ENCODE results near the gene BBIP1. TPM values are rescaled to one million over a fixed set of nuclear protein-coding genes. Genes with fewer than 3 reads are reported as not detected.

The BBIP1 gene
- total RNA-seq, 2 experiments from 2014 or later: 34.3 to 48.8 TPM

DNA sequence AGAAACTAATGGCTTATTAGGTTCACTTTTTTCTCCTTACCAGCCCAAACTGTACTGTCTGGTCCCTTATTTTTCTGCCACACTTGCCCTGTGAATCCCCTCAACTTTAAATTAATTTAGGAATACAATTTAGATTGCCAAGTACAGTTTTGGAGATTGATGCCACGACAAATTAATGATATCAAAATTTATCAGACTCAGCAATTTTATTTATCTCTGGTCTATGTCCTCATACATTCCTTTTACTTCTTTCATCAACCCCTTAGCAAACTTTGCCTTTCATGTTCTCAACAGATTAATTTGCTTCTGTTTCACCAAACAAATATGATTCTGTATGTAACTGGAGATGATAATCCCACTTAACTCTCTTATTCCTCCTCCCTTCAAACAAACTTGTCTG, 38.6 kb upstream of the BBIP1 start:
- peaks cover 23% of the 10 kb centered on the region for H3K4me1 Mint-ChIP-seq
- H3K4me3 Mint-ChIP-seq: no peak overlapping the region
- ATAC-seq (no peak), DNase-seq (no peak)
- H3K27me3 Mint-ChIP-seq: no peaks in the 10 kb centered on the region
- peaks cover 17% of the 10 kb centered on the region for H3K36me3 Mint-ChIP-seq (ENCODE audit: low read depth)
- intact Hi-C loops (cut with DNase I, micrococcal nuclease): no loop called here
- no peak overlapping the region for H3K27ac Mint-ChIP-seq
- H3K9me3 Mint-ChIP-seq (ENCODE audit: low read depth): peaks cover 1% of the 10 kb centered on the region
- ChIA-PET POLR2A (no interaction called here), CTCF (interaction anchor here (1.1 kb wide), 1 partner anchor 35 kb away, joined by 4 read pairs; no protein-coding TSS in a partner anchor)

GRCh38 chr10:110951381-110951780, 32.4 kb upstream of the BBIP1 start:
- ATAC-seq (no peak), DNase-seq (no peak)
- Mint-ChIP-seq H3K36me3 (ENCODE audit: low read depth) (peaks cover 50% of the 10 kb centered on the region), H3K27me3 (no peaks in the 10 kb centered on the region), H3K4me3 (no peak overlapping the region), H3K9me3 (ENCODE audit: low read depth) (peaks cover 11% of the 10 kb centered on the region), H3K27ac (no peak overlapping the region), H3K4me1 (peaks cover 20% of the 10 kb centered on the region)
- CTCF ChIA-PET: no interaction called here
- POLR2A ChIA-PET: no interaction called here
- intact Hi-C loops (cut with DNase I, micrococcal nuclease): no loop called here

DNA sequence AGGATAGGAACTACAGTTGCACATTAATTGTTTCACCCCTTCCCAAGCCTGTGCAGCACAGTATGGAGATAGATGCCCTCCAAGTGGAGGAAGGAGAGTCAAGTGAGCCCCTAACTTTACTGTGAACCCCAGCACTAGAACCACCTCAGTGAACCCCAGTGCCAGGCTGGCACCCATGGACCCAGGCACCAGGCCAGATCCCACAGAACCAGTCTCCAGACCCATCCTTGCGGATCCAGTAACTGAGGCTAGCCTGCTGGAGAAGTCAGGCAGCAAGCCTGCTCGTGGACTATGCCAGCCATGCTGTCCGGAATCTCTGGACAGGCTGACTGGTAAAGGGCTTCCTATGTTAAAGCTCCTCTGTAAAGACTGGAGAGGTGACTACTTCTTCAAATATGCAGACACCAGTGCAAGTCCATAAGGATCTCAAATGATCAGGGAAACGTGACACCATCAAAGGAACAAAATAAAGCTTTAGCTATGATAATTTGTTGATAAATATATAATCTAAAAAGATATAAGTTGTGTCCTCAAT, 28.1 kb upstream of the BBIP1 start:
- ChIA-PET CTCF (interaction anchor here (1.7 kb wide), 2 partner anchors 9 to 20 kb away, joined by 3 to 5 read pairs; no protein-coding TSS in a partner anchor), POLR2A (no interaction called here)
- Mint-ChIP-seq H3K27me3 (no peaks in the 10 kb centered on the region), H3K4me3 (no peak overlapping the region), H3K9me3 (ENCODE audit: low read depth) (peaks cover 13% of the 10 kb centered on the region), H3K4me1 (peaks cover 39% of the 10 kb centered on the region), H3K36me3 (ENCODE audit: low read depth) (peaks cover 62% of the 10 kb centered on the region), H3K27ac (no peak overlapping the region)
- intact Hi-C loops (cut with DNase I, micrococcal nuclease): no loop called here
- ATAC-seq: no peak
- DNase-seq: no peak

DNA sequence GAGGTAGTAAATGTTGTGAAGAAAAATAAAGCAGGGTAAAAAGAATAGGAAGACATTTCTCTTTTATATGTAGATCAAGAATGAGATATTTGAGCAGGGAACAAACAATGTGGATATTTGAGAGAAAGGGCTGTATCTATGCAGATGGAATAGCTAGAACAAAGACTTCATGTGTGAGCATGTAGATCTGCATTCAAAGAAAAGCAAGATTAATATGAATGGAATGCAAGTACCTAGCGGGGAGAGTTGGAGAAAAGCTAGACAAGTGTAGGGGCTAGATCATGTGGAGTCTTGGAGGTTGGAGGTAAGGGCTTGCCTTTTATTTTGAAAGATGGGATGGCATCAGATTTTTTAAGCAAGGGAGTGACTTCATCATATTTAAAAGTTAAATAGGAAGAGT, 27.5 kb upstream of the BBIP1 start:
- no peaks in the 10 kb centered on the region for H3K27me3 Mint-ChIP-seq
- no peak overlapping the region for H3K27ac Mint-ChIP-seq
- peaks cover 59% of the 10 kb centered on the region for H3K36me3 Mint-ChIP-seq (ENCODE audit: low read depth)
- H3K9me3 Mint-ChIP-seq (ENCODE audit: low read depth): peaks cover 13% of the 10 kb centered on the region
- peaks cover 39% of the 10 kb centered on the region for H3K4me1 Mint-ChIP-seq
- DNase-seq: no peak
- ChIA-PET POLR2A (no interaction called here), CTCF (interaction anchor here (0.6 to 1.7 kb wide), 3 partner anchors 9 to 266 kb away, joined by 3 to 5 read pairs (median 3); no protein-coding TSS in a partner anchor)
- no peak for ATAC-seq
- no peak overlapping the region for H3K4me3 Mint-ChIP-seq
- intact Hi-C loops (cut with DNase I, micrococcal nuclease): no loop called here

DNA sequence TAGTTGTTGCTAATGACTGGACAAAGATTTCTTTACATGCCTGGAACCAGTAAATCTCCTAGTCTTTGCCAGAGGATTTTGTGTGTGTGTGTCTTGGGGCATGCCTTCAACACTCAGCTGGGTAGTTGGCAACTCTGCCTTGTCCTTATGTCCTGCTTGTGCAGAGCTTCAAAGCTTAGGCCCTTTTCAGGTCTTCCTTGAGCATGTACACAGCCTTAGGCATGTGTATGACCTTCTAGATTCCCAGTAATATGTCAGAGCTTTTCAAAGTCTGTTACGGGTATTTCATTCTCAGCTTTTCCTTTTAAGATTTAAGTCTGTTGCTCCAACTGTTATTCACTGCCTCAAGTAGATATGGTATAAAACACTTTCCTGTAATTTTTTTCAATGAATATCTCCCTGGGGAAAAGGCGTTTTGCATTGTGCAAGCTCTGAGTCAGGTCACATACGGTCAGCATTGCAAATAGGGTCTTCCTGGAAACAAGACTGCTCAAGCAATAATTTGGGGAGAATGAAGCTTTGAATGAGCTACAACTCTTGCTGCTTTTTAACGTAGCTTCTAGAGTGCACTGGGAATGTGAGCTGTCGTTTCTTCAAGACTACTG, 25.9 kb upstream of the BBIP1 start:
- ATAC-seq: no peak
- DNase-seq: no peak
- no peak overlapping the region for H3K27ac Mint-ChIP-seq
- POLR2A ChIA-PET: interaction anchor here (0.7 kb wide), 1 partner anchor 26 kb away, joined by 3 read pairs; the partner anchor contains the start of gene BBIP1
- CTCF ChIA-PET: interaction anchor here (0.5 to 1.5 kb wide), 6 partner anchors 12 to 199 kb away, joined by 3 to 7 read pairs (median 3); no protein-coding TSS in a partner anchor
- H3K27me3 Mint-ChIP-seq: no peaks in the 10 kb centered on the region
- intact Hi-C loops (cut with DNase I, micrococcal nuclease): no loop called here
- H3K4me3 Mint-ChIP-seq: no peak overlapping the region
- H3K4me1 Mint-ChIP-seq: peaks cover 43% of the 10 kb centered on the region
- H3K9me3 Mint-ChIP-seq (ENCODE audit: low read depth): peaks cover 9% of the 10 kb centered on the region
- H3K36me3 Mint-ChIP-seq (ENCODE audit: low read depth): peaks cover 58% of the 10 kb centered on the region

DNA sequence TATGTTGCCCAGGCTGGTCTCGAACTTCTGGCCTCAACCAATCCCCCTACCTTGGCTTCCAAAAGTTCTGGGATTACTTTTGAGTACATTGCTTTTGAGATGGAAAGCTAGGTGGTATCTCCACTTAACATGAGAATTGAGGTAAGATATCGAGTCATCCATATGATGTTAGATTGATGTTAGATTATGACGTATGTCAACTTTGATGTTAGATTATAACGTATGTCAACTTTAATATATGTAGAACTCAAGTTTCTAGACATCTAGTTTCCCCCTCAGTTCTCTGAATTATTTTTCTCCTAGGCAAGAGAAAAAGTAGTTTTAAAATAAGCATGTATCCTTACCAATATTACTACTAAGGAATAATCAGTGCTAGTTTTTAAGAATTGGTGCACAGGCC, 20.4 kb upstream of the BBIP1 start:
- Mint-ChIP-seq H3K4me3 (no peak overlapping the region), H3K27me3 (no peaks in the 10 kb centered on the region), H3K9me3 (ENCODE audit: low read depth) (peaks cover 7% of the 10 kb centered on the region), H3K4me1 (peaks cover 37% of the 10 kb centered on the region), H3K27ac (no peak overlapping the region), H3K36me3 (ENCODE audit: low read depth) (peaks cover 35% of the 10 kb centered on the region)
- no peak for ATAC-seq
- POLR2A ChIA-PET: no interaction called here
- CTCF ChIA-PET: interaction anchor here (1.0 kb wide), 2 partner anchors 12 to 27 kb away, joined by 3 to 4 read pairs; no protein-coding TSS in a partner anchor
- no peak for DNase-seq
- intact Hi-C loops (cut with DNase I, micrococcal nuclease): no loop called here

DNA sequence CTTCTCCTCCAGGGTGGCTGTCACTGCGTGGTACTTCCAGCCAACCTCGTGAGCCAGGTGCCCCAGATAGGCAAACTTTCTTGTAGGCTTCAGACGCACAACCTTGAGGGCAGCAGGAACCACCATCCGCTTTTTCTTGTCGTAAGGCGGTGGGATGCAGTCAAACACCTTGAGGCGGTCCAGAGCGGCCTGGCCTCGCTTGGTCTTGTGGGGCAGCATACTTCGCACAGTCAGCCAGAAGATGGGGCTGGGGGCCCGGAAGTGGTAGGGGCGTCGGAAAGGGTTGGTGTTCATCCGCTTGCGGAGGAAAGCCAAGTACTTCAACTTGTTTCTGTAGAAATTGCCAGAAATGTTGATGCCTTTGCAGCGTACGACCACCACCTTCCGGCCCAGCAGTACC, 17.8 kb upstream of the BBIP1 start:
- CTCF ChIA-PET: interaction anchor here (1.2 to 1.4 kb wide), 2 partner anchors 8 to 27 kb away, joined by 3 to 4 read pairs; no protein-coding TSS in a partner anchor
- intact Hi-C loops (cut with DNase I, micrococcal nuclease): no loop called here
- Mint-ChIP-seq H3K4me3 (no peak overlapping the region), H3K9me3 (ENCODE audit: low read depth) (peaks cover 3% of the 10 kb centered on the region), H3K36me3 (ENCODE audit: low read depth) (peaks cover 15% of the 10 kb centered on the region), H3K27me3 (no peaks in the 10 kb centered on the region), H3K27ac (no peak overlapping the region), H3K4me1 (peaks cover 33% of the 10 kb centered on the region)
- ATAC-seq (no peak), DNase-seq (no peak)
- POLR2A ChIA-PET: no interaction called here

GRCh38 chr10:110932505-110933180, 13.7 kb upstream of the BBIP1 start:
- ATAC-seq (no peak), DNase-seq (no peak)
- H3K27ac Mint-ChIP-seq: no peak overlapping the region
- ChIA-PET CTCF (no interaction called here), POLR2A (no interaction called here)
- peaks cover 33% of the 10 kb centered on the region for H3K4me1 Mint-ChIP-seq
- H3K36me3 Mint-ChIP-seq (ENCODE audit: low read depth): peaks cover 2% of the 10 kb centered on the region
- intact Hi-C loops (cut with DNase I, micrococcal nuclease): no loop called here
- no peaks in the 10 kb centered on the region for H3K27me3 Mint-ChIP-seq
- H3K4me3 Mint-ChIP-seq: no peak overlapping the region
- no peaks in the 10 kb centered on the region for H3K9me3 Mint-ChIP-seq (ENCODE audit: low read depth)

DNA sequence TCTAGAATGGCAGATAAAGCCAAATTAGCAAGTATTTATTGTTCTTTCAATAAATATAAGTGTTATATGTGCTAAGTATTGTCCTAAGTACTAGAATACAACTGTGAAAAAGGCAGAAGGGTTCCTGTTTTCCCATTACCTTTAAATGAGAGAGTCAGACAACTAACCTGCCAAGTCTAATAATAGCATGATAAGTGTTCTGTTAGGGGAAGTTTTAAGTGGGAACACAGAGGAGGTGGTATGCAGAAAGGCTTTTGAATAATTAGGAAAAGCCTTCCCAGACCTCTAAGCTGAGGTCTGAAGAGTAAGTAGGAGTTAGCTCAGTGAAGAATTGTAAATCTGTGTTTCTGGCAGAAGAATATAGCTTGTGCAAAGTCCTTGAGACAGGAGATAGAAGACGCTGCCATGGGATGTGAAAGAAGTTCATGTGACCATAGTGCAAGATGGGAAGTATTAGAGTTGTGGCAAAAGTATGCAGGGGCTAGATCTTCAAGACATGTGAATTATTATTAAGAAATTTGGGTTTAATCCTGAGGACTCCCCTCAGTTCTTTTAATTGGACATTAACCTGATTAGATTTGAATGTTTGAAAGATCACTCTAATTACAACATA, 12.9 kb upstream of the BBIP1 start:
- ChIA-PET CTCF (no interaction called here), POLR2A (no interaction called here)
- H3K4me3 Mint-ChIP-seq: no peak overlapping the region
- H3K9me3 Mint-ChIP-seq (ENCODE audit: low read depth): no peaks in the 10 kb centered on the region
- DNase-seq (no peak), ATAC-seq (no peak)
- peaks cover 34% of the 10 kb centered on the region for H3K4me1 Mint-ChIP-seq
- no peak overlapping the region for H3K27ac Mint-ChIP-seq
- intact Hi-C loops (cut with DNase I, micrococcal nuclease): no loop called here
- no peaks in the 10 kb centered on the region for H3K27me3 Mint-ChIP-seq
- H3K36me3 Mint-ChIP-seq (ENCODE audit: low read depth): peaks cover 2% of the 10 kb centered on the region

GRCh38 chr10:110927461-110927860, 8.5 kb upstream of the BBIP1 start:
- Mint-ChIP-seq H3K4me1 (peaks cover 50% of the 10 kb centered on the region), H3K27ac (no peak overlapping the region), H3K4me3 (no peak overlapping the region), H3K36me3 (ENCODE audit: low read depth) (peaks cover 3% of the 10 kb centered on the region), H3K27me3 (no peaks in the 10 kb centered on the region), H3K9me3 (ENCODE audit: low read depth) (no peaks in the 10 kb centered on the region)
- intact Hi-C loops (cut with DNase I, micrococcal nuclease): no loop called here
- CTCF ChIA-PET: interaction anchor here (0.8 to 1.4 kb wide), 4 partner anchors 10 to 317 kb away, joined by 3 to 4 read pairs (median 4); no protein-coding TSS in a partner anchor
- POLR2A ChIA-PET: interaction anchor here (1.4 kb wide), 1 partner anchor 9 kb away, joined by 4 read pairs; the partner anchor contains the start of genes BBIP1 and SHOC2
- ATAC-seq (no peak), DNase-seq (no peak)

DNA sequence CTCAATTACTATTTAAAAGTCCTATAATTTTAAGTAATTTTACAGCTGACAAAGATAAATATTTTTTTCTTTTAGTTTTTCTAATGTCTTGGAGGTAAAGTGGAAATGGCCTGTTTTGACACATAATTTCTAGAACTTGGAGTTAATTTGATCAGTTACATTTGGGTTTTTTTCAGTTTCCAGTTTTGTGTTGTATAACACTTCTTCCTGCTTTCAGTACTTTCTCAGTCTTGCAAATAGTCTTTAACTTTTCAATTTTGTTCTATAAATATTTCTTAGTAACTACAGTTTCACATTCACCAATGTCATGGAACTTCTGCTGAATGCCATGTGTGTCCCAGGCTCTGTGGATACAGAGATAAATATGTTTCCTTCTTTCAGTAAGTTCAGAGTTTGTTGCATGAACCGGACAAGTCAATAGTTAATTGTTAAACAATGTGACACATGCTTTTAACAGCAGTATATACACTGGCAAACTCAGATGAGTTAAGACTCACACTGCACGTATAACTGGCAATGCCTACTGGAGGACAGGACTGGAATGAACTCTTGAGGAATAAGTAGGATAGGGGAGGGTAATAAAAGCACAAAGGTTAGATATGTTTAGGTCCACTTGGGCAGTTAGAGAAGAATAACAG, 5.0 kb upstream of the BBIP1 start:
- Mint-ChIP-seq H3K4me1 (peaks cover 54% of the 10 kb centered on the region), H3K36me3 (ENCODE audit: low read depth) (peaks cover 3% of the 10 kb centered on the region), H3K27me3 (no peaks in the 10 kb centered on the region), H3K9me3 (ENCODE audit: low read depth) (no peaks in the 10 kb centered on the region), H3K27ac (peak overlapping the region; percentile 73), H3K4me3 (peak overlapping the region; percentile 24)
- no peak for ATAC-seq
- intact Hi-C loops (cut with DNase I, micrococcal nuclease): loop anchor here in 1 of 2 experiments (5.0 kb wide), 1 partner anchor 38 kb away; no protein-coding TSS in a partner anchor
- ChIA-PET POLR2A (no interaction called here), CTCF (interaction anchor here (1.0 kb wide), 1 partner anchor 12 kb away, joined by 3 read pairs; no protein-coding TSS in a partner anchor)
- DNase-seq: no peak

Measured in activated CD4-positive, alpha-beta T cell treated with anti-CD3 and anti-CD28 coated beads for 36 hours (primary cell).